Stimulated activated CD8-positive, alpha-beta memory T cell treated with anti-CD3 and anti-CD28 coated beads, Interleukin-2, amount 100 ng/mL, for 1 hour (primary cell): ENCODE measurements around the gene STRIP2.
"Not testable (repeated sequence)": the region's sequence is repeated elsewhere in the genome, so short reads cannot be mapped to it uniquely, and the experiment has no call there.

ENCODE experiments used
- DNase-seq, 2 donors: peaks; one replicate each; pipeline ENCODE4 v3.0.0-alpha.2; 2020; ENCODE audit warnings: low read depth in 2 of 2

Gene STRIP2

GRCh38 chr7:129494041-129494440 is 59.8 kb downstream of the STRIP2 start:
- no peak for DNase-seq

- no peak for DNase-seq
These were observed 61.8 kb downstream of the STRIP2 start for GRCh38 chr7:129495987-129496386.

DNA sequence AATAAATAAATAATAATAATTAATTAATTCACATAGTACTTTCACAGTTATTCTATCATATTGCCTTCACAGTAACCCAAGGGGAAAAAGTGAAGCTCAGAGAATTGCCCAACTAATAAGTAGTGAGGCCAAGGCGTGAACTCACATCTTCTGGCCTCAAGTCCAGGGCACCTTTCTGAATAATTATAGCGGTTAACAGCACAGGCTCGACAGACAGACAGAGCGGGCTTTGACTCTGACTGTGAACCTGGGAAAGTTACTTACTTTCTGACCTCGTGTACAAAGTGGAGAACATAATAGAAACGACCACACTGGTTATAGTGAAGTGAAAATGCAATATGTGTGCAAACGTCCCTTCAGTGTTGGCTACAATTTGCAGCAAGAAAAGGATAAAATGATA is 62.4 kb downstream of the STRIP2 start:
- no peak for DNase-seq

DNA sequence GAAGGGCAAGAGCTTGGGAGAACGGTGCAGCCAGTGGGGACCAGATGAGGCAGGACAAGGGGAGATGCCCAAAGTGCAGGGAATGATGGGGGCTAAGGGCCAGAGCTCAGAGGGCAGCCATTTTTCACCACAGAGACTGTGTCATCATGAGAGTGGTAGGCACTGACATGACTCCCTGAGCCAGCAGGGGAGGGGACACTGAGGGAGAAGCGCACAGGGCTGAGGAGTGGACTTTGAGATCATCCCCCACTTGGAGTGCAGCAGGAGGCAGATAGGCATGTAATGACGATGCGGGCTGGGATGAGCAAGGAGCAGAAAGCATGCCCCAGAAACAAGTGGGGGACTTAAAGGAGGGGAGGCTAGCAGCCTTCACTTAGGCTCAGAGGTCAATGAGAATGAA is 62.9 kb downstream of the STRIP2 start:
- DNase-seq, result no peak

DNA sequence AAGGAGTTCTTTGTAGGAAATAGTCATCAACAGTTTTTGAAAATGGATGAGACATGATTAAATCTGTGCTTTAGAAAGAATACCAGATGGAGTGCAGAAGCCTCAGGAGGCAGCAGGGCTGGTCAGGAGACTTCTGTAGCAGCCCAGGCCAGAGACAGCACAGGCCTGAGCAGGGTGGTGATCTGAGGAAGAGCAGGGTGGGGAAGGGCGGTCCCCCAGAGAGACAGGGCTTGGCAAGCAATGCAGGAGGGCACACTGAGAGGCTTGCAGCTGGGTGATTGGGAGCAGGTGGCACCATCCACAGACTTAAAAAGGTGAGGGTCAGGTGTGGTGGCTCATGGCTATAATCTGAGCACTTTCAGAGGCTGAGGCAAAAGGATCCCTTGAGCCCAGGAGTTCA is 63.8 kb downstream of the STRIP2 start:
- DNase-seq, result no peak

GRCh38 chr7:129499999-129500398 is 65.8 kb downstream of the STRIP2 start:
- DNase-seq, result no peak

DNA sequence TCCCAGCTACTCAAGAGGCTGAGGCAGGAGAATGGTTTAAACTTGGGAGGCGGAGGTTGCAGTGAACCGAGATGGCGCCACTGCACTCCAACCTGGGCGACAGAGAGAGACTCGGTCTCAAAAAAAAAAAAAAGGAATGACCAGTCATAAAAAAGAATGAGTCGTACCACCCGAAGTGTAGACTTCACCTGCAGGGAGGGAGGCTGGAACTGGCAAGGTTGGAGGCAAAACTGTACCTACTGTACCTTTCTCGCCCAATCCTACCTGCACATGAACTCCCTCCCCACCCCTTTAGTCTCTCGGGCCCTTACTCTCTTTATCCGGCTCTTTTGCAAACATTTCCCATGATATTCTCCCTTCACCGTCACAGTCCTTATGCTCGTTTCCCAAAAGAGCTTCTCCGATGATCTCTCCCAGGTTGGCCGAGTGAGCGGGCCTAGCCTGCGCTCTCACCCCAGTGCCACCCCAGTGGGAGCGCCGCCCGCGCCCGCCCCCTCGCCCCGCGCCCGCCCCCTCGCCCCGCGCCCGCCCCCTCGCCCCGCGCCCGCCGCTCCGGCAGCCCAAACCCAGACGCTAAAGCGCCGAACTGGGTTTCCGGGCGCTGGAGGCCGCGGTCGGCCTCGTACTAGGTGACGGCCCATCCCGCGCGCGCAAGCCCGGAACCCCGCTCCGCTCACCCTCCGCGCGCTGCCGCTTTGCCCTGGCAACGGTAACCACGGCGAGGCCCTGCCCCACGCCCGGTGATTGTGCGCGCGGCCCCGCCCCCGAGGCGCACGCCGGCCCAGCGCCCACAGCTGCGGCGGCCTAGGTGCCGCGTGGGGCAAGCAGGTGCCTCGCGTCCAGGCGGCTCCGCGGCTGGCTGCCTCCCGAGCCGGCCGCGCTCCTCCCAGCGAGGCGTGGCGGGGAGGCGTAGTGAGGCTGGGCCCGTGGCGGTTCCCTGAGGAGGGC is 67.8 kb downstream of the STRIP2 start, which contains the start of gene SMKR1:
Gene SMKR1, plus strand, starts transcription at position 772 of the 948 bp plus-strand sequence. CDS start 294 bp downstream, outside the sequence.
- peak; percentile 80 to 88 for DNase-seq

DNA sequence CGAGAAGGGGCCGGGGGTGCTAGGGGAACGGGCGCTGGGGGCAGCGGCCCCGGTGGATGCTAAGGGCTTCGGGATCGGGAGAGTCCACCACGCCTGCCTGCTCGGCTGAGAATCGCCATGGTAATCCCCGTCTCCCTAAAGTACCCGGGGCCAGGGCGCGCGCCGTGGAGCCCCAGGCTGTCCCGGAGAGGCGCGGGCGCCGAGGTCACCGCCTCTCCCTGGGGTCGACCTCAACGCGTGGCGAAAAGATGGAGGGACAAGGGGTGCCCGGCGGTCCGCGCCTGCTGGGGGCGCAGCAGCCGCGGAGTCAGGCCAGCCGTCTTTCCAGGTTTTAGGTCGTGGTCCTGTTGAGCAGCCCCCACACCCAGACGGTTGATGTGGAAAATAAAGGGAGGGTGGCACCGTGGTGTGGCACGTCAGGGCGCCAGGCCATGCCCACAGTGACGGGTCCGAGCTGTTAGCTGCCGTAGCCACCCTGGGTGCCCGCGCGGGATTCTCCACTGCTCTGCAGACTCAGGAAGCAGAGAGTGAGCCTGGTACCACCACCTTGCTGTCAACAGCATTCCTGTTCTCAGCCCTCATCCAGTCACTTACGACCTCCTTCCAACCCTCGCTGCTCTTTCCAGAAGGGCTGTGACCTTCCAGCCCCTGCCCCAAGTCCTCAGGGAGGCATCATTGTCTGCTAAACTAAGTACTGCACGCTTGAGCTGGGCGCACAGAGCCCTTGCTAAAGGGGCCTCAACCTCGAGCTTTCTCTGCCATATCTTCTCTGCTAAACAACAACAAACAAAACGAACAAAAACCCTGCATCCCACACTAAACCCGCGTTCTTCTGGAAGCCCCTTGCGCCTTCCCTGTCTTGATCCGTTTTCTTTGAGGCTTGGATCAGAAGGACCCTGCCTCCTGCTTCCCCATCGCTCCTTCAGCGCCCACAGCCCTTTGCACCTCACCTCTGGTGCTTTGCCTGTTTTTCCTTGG is 68.8 kb downstream of the STRIP2 start:
- DNase-seq, result no peak

DNA sequence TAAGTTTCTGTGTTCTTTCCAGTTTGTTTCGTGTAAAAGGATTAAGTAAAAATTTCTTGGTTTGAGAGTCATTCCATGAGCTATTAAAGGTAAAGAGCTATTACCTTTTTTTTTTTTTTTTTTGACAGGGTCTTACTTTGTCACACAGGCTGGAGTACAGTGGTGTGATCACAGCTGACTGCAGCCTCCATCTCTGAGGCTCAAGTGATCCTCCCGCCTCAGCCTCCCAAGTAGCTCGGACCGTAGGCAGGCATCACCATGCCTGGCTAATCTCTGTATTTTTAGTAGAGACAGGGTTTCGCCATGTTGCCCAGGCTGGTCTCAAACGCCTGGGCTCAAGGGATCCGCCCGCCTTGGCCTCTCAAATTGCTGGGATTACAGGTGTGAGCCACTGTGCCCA is 69.5 kb downstream of the STRIP2 start:
- no peak for DNase-seq

DNA sequence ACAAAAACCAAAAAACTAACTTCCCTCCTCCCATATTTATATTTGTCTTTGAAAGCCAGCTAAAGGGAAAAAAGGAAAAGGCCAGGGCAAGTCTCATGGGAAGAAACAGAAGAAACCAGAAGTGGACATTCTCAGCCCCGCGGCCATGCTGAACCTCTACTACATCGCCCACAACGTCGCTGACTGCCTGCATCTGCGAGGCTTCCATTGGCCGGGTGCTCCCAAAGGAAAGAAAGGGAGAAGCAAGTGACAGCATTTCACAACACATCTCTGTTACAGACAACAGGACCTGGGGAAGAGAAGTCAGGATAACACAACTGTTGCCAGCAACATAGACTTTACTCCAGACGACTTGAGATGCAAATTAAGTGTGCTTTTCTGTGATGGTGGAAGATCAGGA is 78.0 kb downstream of the STRIP2 start:
- no peak for DNase-seq

GRCh38 chr7:129513546-129513945 is 79.3 kb downstream of the STRIP2 start:
- no peak for DNase-seq

GRCh38 chr7:129514683-129515082 is 80.5 kb downstream of the STRIP2 start:
- no peak for DNase-seq

GRCh38 chr7:129515381-129515780 is 81.1 kb downstream of the STRIP2 start:
- no peak for DNase-seq

- DNase-seq, result no peak
These were observed 83.7 kb downstream of the STRIP2 start for GRCh38 chr7:129517931-129518330.

GRCh38 chr7:129519464-129519863 is 85.2 kb downstream of the STRIP2 start:
- no peak for DNase-seq

DNA sequence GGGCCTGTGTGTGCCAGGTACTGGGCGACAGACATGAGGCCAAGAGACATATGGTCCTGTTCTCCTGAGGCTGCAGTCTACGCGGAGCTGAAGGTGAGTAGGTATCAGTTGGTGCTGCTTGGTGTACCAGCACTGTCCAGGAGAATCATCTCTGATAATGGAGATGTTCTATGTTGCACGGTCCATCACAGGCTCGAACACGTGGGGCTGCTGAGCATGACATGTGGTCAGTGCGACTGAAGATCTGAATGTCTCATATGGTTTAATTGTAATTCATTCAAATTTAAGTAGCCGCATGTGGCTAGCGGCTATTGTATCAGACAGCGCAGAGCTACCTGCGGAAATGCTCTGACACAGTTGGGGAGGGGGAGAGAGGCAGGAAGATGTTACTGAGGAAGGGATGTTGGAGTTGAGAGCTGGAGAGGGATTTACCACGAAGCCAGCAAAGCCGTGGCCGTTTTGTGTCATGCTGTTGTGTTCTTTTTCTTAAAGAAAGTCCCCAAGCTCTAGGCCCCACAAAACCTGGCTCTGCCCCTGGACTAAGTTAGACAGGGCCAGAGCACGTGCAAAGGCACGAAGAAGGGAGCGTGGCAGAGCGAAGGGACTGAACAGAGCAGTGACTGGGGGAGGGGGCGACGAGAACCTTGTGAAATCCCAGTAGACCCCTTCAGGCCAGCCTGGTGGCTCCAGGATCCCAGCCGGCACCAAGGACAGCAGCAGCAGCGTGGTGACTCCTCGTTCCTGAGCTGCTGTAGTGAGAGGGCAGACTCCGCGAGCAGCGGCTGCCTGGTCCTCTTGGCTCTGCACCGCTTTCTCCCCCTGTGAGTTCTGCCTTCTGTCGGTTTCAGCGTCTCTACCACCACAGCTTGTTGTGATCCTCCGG is 88.1 kb downstream of the STRIP2 start:
- no peak for DNase-seq

DNA sequence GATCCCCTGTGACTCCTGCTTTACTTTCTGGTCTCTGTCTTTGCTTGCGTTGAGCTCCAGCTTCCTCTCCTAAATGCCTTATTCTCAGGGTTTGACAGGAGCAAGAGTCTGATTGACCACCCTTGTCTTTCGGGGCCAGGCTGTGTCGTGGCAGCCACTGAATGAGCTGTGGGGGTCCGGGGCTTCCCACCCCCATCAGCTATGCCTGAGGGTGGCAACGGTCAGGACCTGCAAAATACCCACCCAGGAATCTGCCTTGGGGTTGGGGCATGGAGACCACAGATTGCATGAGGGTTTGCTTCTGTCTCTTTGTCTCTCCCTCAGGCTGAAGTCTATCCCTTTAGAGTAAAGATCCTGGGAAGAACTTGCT is 88.7 kb downstream of the STRIP2 start:
- no peak for DNase-seq

- DNase-seq, result no peak
These were observed 89.7 kb downstream of the STRIP2 start for GRCh38 chr7:129523924-129524323.

DNA sequence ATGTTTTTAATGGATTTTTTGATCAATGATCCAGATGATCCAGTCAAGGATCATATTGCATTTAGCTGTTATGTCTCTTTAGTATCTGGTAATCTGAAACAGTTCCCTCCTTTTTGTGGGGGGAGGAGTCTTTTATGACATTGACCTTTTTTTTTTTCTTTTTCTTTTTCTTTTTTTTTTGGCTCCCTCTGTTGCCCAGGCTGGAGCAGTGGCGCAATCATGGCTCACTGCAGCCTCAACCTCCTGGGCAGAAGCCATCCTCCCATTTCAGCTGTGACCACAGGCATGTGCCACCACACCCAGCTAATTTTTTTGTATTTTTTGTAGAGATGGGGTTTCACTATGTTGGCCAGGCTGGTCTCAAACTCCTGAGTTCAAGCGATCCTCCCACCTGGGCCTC is 90.2 kb downstream of the STRIP2 start:
- DNase-seq, result not testable (repeated sequence)

DNA sequence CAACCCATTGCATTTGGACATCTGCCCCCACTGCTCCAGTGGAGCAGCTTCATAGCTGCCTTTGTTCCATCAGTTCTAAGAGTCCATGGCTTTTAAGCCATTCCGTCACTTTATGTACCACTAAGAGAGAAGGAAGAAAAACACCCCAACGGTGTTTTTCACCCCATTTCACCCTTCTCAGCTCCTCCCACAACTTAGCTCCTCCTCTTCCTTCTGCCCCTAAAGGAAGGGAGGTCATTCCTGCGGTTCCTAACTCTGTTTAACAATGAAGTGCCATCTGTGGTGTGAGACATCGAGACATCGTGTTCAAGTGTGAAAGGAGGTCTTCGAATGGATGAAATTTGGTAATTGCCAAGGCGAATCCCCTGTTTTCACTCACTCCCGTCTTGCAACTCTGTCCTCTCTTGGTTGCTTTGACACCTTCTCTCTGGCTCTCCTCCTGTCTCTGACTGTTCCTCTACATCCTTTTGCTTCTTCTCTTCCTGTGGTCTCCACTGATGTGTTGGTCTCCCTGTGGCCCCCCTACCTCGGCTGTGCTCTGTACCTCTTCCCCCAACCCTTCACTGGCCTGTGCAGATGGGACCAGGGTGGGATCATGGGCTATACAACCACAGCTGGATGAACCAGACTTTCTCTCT is 91.1 kb downstream of the STRIP2 start:
- no peak for DNase-seq

DNA sequence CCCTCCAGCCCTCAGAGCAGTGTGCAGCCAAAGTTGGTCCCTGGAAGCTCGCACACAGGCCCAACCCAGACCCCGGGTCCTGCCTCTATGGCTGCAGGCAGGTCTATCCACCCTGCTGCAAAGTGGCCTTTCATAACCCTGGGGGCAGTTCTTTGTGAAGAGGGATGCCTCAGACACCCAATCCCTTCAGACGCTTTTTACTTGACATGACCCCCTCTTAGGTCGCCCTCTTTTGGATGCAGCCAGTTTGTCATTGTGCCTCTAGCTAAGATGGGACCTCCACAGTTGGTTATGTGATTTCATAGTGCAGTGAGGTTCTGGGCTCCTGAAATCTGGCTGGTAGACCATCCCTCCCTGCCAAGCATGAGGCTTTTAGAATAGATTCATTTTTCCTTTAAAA is 95.4 kb downstream of the STRIP2 start:
- DNase-seq, result no peak
